Panc1 (cell line): ENCODE measurements around the gene LRRC34. TPM values are rescaled to one million over a fixed set of nuclear protein-coding genes. Genes with fewer than 3 reads are reported as not detected.

Experiments used
- ATAC-seq: fragments of 200-7000 bp; cut with Tn5 transposase; 2 replicates; pipeline ENCODE4 v1.9.1; 2020; ENCODE audit warnings: mild to moderate bottlenecking, moderate library complexity
- BruUV-seq: library from RNA; stranded (reverse); fragments of 400-500 nt; replicated peaks from 2 replicates; lab custom pipeline; 2021; lab: Mats Ljungman, UMichigan
- CTCF ChIA-PET: fragments of 300-600 bp; sonication (Branson Sonifier 250); formaldehyde crosslinking; loops from one replicate; lab custom pipeline; 2022; ENCODE audit warnings: antibody characterized with exemption; lab: Charles Lee
- POLR2A ChIA-PET: fragments of 300-600 bp; sonication (Branson Sonifier 250); formaldehyde crosslinking; loops from one replicate; lab custom pipeline; 2022; ENCODE audit warnings: antibody characterized with exemption; lab: Charles Lee
- DNase-seq: peaks from one replicate; pipeline ENCODE4 v3.0.0-alpha.2; 2010; ENCODE audit warnings: low read depth, low spot score
- H3K27ac ChIP-seq: 2 replicates; pipeline ENCODE4 v1.5.1; 2011; ENCODE audit warnings: mild to moderate bottlenecking, low read length, inconsistent platforms
- H3K27me3 ChIP-seq: fragments of 200-500 bp; sonication (Bioruptor generic); 2 replicates; pipeline ENCODE4 v1.6.0; 2014; ENCODE audit warnings: low read length, inconsistent platforms; ENCODE audit not compliant: control insufficient read depth, insufficient read depth
- H3K36me3 ChIP-seq: fragments of 200-500 bp; sonication (Bioruptor generic); 2 replicates; pipeline ENCODE4 v1.5.1; 2014; ENCODE audit warnings: inconsistent platforms, mild to moderate bottlenecking, low read length, moderate library complexity; ENCODE audit not compliant: control insufficient read depth, insufficient read depth
- H3K4me1 ChIP-seq: 2 replicates; pipeline ENCODE4 v1.5.1; 2011; ENCODE audit warnings: inconsistent platforms, mild to moderate bottlenecking, low read length, moderate library complexity; ENCODE audit not compliant: control insufficient read depth, insufficient read depth
- H3K4me3 ChIP-seq, 2 experiments: 2 replicates each; pipeline ENCODE4 v1.5.1; 2011 to 2012; ENCODE audit warnings: low read depth in 2 of 2, low read length in 2 of 2, mild to moderate bottlenecking in 2 of 2, inconsistent platforms in 1 of 2, moderate library complexity in 1 of 2
- H3K9me3 ChIP-seq: fragments of 200-500 bp; sonication (Bioruptor generic); 2 replicates; pipeline ENCODE4 v1.5.1; 2014; ENCODE audit warnings: low read depth, mild to moderate bottlenecking, inconsistent platforms, low read length, moderate library complexity; ENCODE audit not compliant: control insufficient read depth, insufficient read depth
- CTCF ChIP-seq: fragments of 450-650 bp; IDR thresholded peaks from 2 replicates; pipeline ENCODE4 v1.5.1; 2017; ENCODE audit warnings: mild to moderate bottlenecking
- POLR2AphosphoS5 ChIP-seq: IDR thresholded peaks from 2 replicates; pipeline ENCODE4 v1.6.1; 2012; ENCODE audit warnings: mild to moderate bottlenecking, low read depth, low read length, moderate library complexity
- REST ChIP-seq, 2 experiments: IDR thresholded peaks; 2 replicates each; pipeline ENCODE4 v1.6.1; 2011 to 2012; ENCODE audit warnings: low read depth in 2 of 2, control low read depth in 1 of 2, low read length in 1 of 2, mild to moderate bottlenecking in 1 of 2, moderate library complexity in 1 of 2; ENCODE audit not compliant: insufficient read depth in 1 of 2
- SIN3A ChIP-seq: IDR thresholded peaks from 2 replicates; pipeline ENCODE4 v1.6.1; 2012; ENCODE audit warnings: low read depth, mild to moderate bottlenecking, low read length, moderate library complexity, borderline replicate concordance; ENCODE audit not compliant: insufficient read depth
- TCF7L2 ChIP-seq: IDR thresholded peaks from 2 replicates; pipeline ENCODE4 v1.6.1; 2011; ENCODE audit warnings: mild to moderate bottlenecking, low read depth, low read length, inconsistent platforms
- in situ Hi-C: cut with HindIII; loops from 2 replicates; pipeline ENCODE4 v1.10.0; 2016; ENCODE audit warnings: low sequenced_read_pairs, low pct_unique_long_range_greater_than_20kb
- intact Hi-C: fragments of 100-400 bp; cut with micrococcal nuclease; formaldehyde crosslinking; loops from one replicate; pipeline ENCODE4 v1.10.0; 2022; ENCODE audit not compliant: unreplicated experiment
- total RNA-seq: library from RNA; stranded (reverse); gene quantifications from one replicate; pipeline ENCODE4 v1.2.1, GENCODE V29; 2021; ENCODE audit not compliant: unreplicated experiment

The LRRC34 gene
- total RNA-seq, 1 experiment from 2014 or later, result 1.2 TPM

- intact Hi-C loops (no loop called here), in situ Hi-C loops (no loop called here)
- ATAC-seq (no peak), DNase-seq (no peak)
- H3K4me1 ChIP-seq, result no peaks in the 10 kb centered on the region
- H3K9me3 ChIP-seq, result no peaks in the 10 kb centered on the region
- H3K36me3 ChIP-seq, result no peaks in the 10 kb centered on the region
- ChIA-PET POLR2A (no interaction called here), CTCF (interaction anchor here (0.6 kb wide), 1 partner anchor 588 kb away, joined by 3 read pairs; no protein-coding TSS in a partner anchor)
- H3K4me3 ChIP-seq, result no peak overlapping the region
- no peak overlapping the region for H3K27ac ChIP-seq
- TF ChIP-seq REST (IDR thresholded peaks at IDR 0.05; ENCODE audit: insufficient read depth in 1 of 2, low read depth in 2 of 2, low read length in 1 of 2) (no peak), POLR2AphosphoS5 (no peak), SIN3A (no peak), CTCF (no peak), TCF7L2 (no peak)
- no TSS peak for BruUV-seq
- H3K27me3 ChIP-seq, result peaks cover 8% of the 10 kb centered on the region
These were observed 15.0 kb upstream of the LRRC34 start for GRCh38 chr3:169827712-169828111.

- POLR2A ChIA-PET, result no interaction called here
- BruUV-seq, result no TSS peak
- Histone ChIP-seq H3K9me3 (no peaks in the 10 kb centered on the region), H3K4me1 (no peaks in the 10 kb centered on the region), H3K36me3 (no peaks in the 10 kb centered on the region), H3K27ac (no peak overlapping the region), H3K27me3 (peaks cover 24% of the 10 kb centered on the region), H3K4me3 (no peak overlapping the region)
- CTCF ChIA-PET, result interaction anchor here (0.6 kb wide), 1 partner anchor 493 kb away, joined by 7 read pairs; no protein-coding TSS in a partner anchor
- DNase-seq (no peak), ATAC-seq (no peak)
- intact Hi-C loops (no loop called here), in situ Hi-C loops (no loop called here)
- TF ChIP-seq CTCF (no peak), POLR2AphosphoS5 (no peak), REST (IDR thresholded peaks at IDR 0.05; ENCODE audit: insufficient read depth in 1 of 2, low read depth in 2 of 2, low read length in 1 of 2) (no peak), SIN3A (no peak), TCF7L2 (no peak)
These were observed 12.6 kb upstream of the LRRC34 start for GRCh38 chr3:169825316-169825715.
